Endothelial cell of umbilical vein (primary cell): Measurements from ENCODE around the gene DLL4. TPM values are rescaled to one million over a fixed set of nuclear protein-coding genes. Genes with fewer than 3 reads are reported as not detected.

Source experiments
- BruUV-seq: library from RNA; stranded (reverse); fragments of 400-500 nt; replicated peaks from 2 replicates; lab custom pipeline; 2021; lab: Mats Ljungman, UMichigan
- CTCF ChIA-PET: fragments of 300-600, 350-600 bp; sonication (Branson Sonifier 250); formaldehyde crosslinking; loops from one replicate; lab custom pipeline; 2021; ENCODE audit warnings: antibody characterized with exemption, inconsistent platforms; lab: Charles Lee
- POLR2A ChIA-PET: fragments of 300-600, 350-600 bp; sonication (Branson Sonifier 250); formaldehyde crosslinking; loops from one replicate; lab custom pipeline; 2021; ENCODE audit warnings: antibody characterized with exemption, inconsistent platforms; lab: Charles Lee
- DNase-seq: peaks from one replicate; pipeline ENCODE4 v3.0.0-alpha.2; 2011; ENCODE audit warnings: low read depth, low spot score
- FAIRE-seq: peaks from 2 replicates; lab custom pipeline; 2011; peaks lifted over from hg19 to GRCh38; lab: Jason Lieb, UNC
- H2AFZ ChIP-seq: 2 replicates; pipeline ENCODE4 v1.6.0; 2012; ENCODE audit warnings: low read depth, low read length, control low read depth, inconsistent platforms
- H3K27ac ChIP-seq: 2 replicates; pipeline ENCODE4 v1.5.1; 2011; ENCODE audit warnings: low read depth, mild to moderate bottlenecking, control low read depth, low read length, moderate library complexity; ENCODE audit not compliant: insufficient read depth
- H3K27me3 ChIP-seq, 2 experiments: 2 replicates each; pipeline versions ENCODE4 v1.6.0 to v1.6.1; 2011; ENCODE audit warnings: low read length in 2 of 2, mixed read lengths in 1 of 2; ENCODE audit not compliant: control insufficient read depth in 2 of 2, insufficient read depth in 2 of 2
- H3K36me3 ChIP-seq, 2 experiments: 2 replicates in 1 of 2; 3 replicates in 1 of 2; pipeline ENCODE4 v1.5.1; 2011; ENCODE audit warnings: low read length in 2 of 2, mild to moderate bottlenecking in 1 of 2, moderate library complexity in 1 of 2; ENCODE audit not compliant: control insufficient read depth in 2 of 2, insufficient read depth in 2 of 2; ENCODE audit errors: extremely low read depth in 1 of 2
- H3K4me1 ChIP-seq: 3 replicates; pipeline ENCODE4 v1.5.1; 2011; ENCODE audit warnings: mild to moderate bottlenecking, low read length; ENCODE audit not compliant: control insufficient read depth, insufficient read depth; ENCODE audit errors: extremely low read depth
- H3K4me2 ChIP-seq: 2 replicates; pipeline ENCODE4 v1.6.1; 2011; ENCODE audit warnings: low read length, control low read depth, mixed read lengths; ENCODE audit not compliant: insufficient read depth
- H3K4me3 ChIP-seq, 3 experiments: fragments of 200-600 bp in 1 of 3; sonication (generic), shearing (Covaris generic) in 1 of 3; replicated peaks in 1 of 3; 2 replicates each; pipeline ENCODE4 v1.5.1; 2011 to 2016; ENCODE audit warnings: control low read depth in 3 of 3, low read length in 3 of 3, mild to moderate bottlenecking in 2 of 3, inconsistent platforms in 1 of 3, low read depth in 1 of 3, moderate library complexity in 1 of 3; ENCODE audit not compliant: insufficient read depth in 1 of 3
- H3K79me2 ChIP-seq: 2 replicates; pipeline ENCODE4 v1.6.0; 2012; ENCODE audit warnings: low read length, inconsistent platforms; ENCODE audit not compliant: control insufficient read depth, insufficient read depth
- H3K9ac ChIP-seq: replicated peaks from 2 replicates; pipeline ENCODE3; 2011; ENCODE audit warnings: low read length, control low read depth; ENCODE audit not compliant: insufficient read depth; ENCODE audit errors: extremely low read depth
- H3K9me1 ChIP-seq: replicated peaks from 3 replicates; pipeline ENCODE4 v1.6.0; 2011; ENCODE audit warnings: mild to moderate bottlenecking, low read length; ENCODE audit not compliant: control insufficient read depth, insufficient read depth; ENCODE audit errors: extremely low read depth
- H3K9me3 ChIP-seq: replicated peaks from 2 replicates; pipeline ENCODE4 v1.5.1; 2012; ENCODE audit warnings: low read length, inconsistent platforms; ENCODE audit not compliant: control insufficient read depth, insufficient read depth
- H4K20me1 ChIP-seq: replicated peaks from 2 replicates; pipeline ENCODE3; 2011; ENCODE audit warnings: mild to moderate bottlenecking, low read length; ENCODE audit not compliant: control insufficient read depth, insufficient read depth; ENCODE audit errors: extremely low read depth
- CTCF ChIP-seq, 2 donors: IDR thresholded peaks; 1 replicate in 1 of 2; 2 replicates in 1 of 2; pipeline ENCODE4 v1.5.1; 2011; ENCODE audit warnings: low read length in 2 of 2, mild to moderate bottlenecking in 2 of 2, moderate library complexity in 2 of 2, control low read depth in 1 of 2, inconsistent platforms in 1 of 2, low read depth in 1 of 2; ENCODE audit not compliant: insufficient read depth in 1 of 2; ENCODE audit errors: extremely low read depth in 1 of 2
- EZH2 ChIP-seq: IDR thresholded peaks from 2 replicates; pipeline ENCODE4 v1.6.1; 2012; ENCODE audit warnings: borderline replicate concordance, low read depth, mild to moderate bottlenecking, moderate library complexity, low read length, inconsistent platforms; ENCODE audit not compliant: severe bottlenecking
- FOS ChIP-seq: IDR thresholded peaks from 2 replicates; pipeline ENCODE4 v1.6.1; 2011; ENCODE audit warnings: mild to moderate bottlenecking, low read length, moderate library complexity, borderline replicate concordance; ENCODE audit not compliant: insufficient read depth
- GATA2 ChIP-seq: IDR thresholded peaks from 2 replicates; pipeline ENCODE4 v1.7.0; 2011; ENCODE audit warnings: low read depth, mild to moderate bottlenecking, moderate library complexity, mixed read lengths, low read length; ENCODE audit not compliant: insufficient read length, insufficient read depth
- JUN ChIP-seq: IDR thresholded peaks from 2 replicates; pipeline ENCODE4 v1.6.1; 2011; ENCODE audit warnings: borderline replicate concordance, low read depth; ENCODE audit not compliant: insufficient read length, insufficient read depth
- MYC ChIP-seq: IDR thresholded peaks from one replicate; pipeline ENCODE4 v1.6.1; 2011; ENCODE audit warnings: mild to moderate bottlenecking, low read depth, low read length
- POLR2A ChIP-seq: IDR thresholded peaks from 2 replicates; pipeline ENCODE4 v1.6.1; 2012; ENCODE audit warnings: low read depth, mild to moderate bottlenecking, control low read depth, low read length
- POLR2AphosphoS5 ChIP-seq: IDR thresholded peaks from 2 replicates; pipeline ENCODE4 v1.6.1; 2012; ENCODE audit warnings: low read depth, mild to moderate bottlenecking, control low read depth, low read length, moderate library complexity; ENCODE audit not compliant: insufficient read depth
- dilution Hi-C: fragments of 300-500 bp; cut with MboI; formaldehyde crosslinking; loops from one replicate; pipeline ENCODE4 v1.15.0; 2019; ENCODE audit warnings: low sequenced_read_pairs; ENCODE audit not compliant: extremely low pct_ligation_motif_present
- intact Hi-C: fragments of 100-400 bp; cut with micrococcal nuclease; formaldehyde crosslinking; loops from one replicate; pipeline ENCODE4 v1.10.0; 2022
- polyA plus RNA-seq, 4 experiments: library from polyadenylated mRNA; depleted of rRNA in 3 of 4; stranded (reverse) in 3 of 4; unstranded in 1 of 4; fragments of >200 nt; gene quantifications; 2 replicates each; pipeline versions ENCODE4 v1.2.1 to v1.2.3, GENCODE V29; 2011 to 2012; ENCODE audit warnings: missing spikeins in 1 of 4
- total RNA-seq: library from RNA; stranded (reverse); gene quantifications from 2 replicates; pipeline ENCODE4 v1.2.3, GENCODE V29; 2021
- TF ChIP-seq, protein P1 (sequence below): IDR thresholded peaks from 2 replicates; pipeline ENCODE4 v1.6.1; 2011; ENCODE audit not compliant: insufficient read depth, insufficient read length

DLL4 gene
- total and polyA plus RNA-seq, 2 donors (not counting 3 experiments of a cell fraction or from before 2014, with no cell fraction given) = 55.2 to 57.8 TPM

GRCh38 chr15:40893019-40893670 is 36.0 kb upstream of the DLL4 start:
- no TSS peak for BruUV-seq
- no peak overlapping the region for H3K4me3 ChIP-seq

More at GRCh38 chr15:40893019-40893670, 36.0 kb upstream of the DLL4 start:
- TF ChIP-seq FOS (no peak), MYC (no peak), POLR2A (no peak), POLR2AphosphoS5 (no peak), EZH2 (no peak), JUN (no peak), CTCF (IDR thresholded peaks at IDR 0.05; ENCODE audit: extremely low read depth in 1 of 2, insufficient read depth in 1 of 2, low read depth in 1 of 2, low read length in 2 of 2) (no peak), GATA2 (no peak)
- TF ChIP-seq, protein P1, sequence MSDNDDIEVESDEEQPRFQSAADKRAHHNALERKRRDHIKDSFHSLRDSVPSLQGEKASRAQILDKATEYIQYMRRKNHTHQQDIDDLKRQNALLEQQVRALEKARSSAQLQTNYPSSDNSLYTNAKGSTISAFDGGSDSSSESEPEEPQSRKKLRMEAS = no peak
- H3K9me1 ChIP-seq = no peaks in the 10 kb centered on the region
- H3K4me2 ChIP-seq = no peak overlapping the region
- peaks cover 18% of the 10 kb centered on the region for H3K79me2 ChIP-seq
- H3K27ac ChIP-seq = no peak overlapping the region
- no peak overlapping the region for H3K9ac ChIP-seq
- H4K20me1 ChIP-seq = no peaks in the 10 kb centered on the region
- intact Hi-C loops (loop anchor here (5.0 to 10.0 kb wide), 3 partner anchors 106 to 328 kb away; partner anchors contain the start of genes CCDC32 and RPUSD2), dilution Hi-C loops (no loop called here)
- POLR2A ChIA-PET = interaction anchor here (1.4 kb wide), 1 partner anchor 164 kb away, joined by 9 read pairs; no protein-coding TSS in a partner anchor
- H3K36me3 ChIP-seq = peaks cover 0 to 2% of the 10 kb centered on the region in 2 experiments
- no peaks in the 10 kb centered on the region for H3K9me3 ChIP-seq
- peak overlapping the region; percentile 96 for H2AFZ ChIP-seq
- no peak for FAIRE-seq
- H3K4me1 ChIP-seq = peaks cover 14% of the 10 kb centered on the region
- DNase-seq = no peak
- CTCF ChIA-PET = interaction anchor here (0.8 to 3.7 kb wide), 29 partner anchors 8 to 373 kb away, joined by 3 to 251 read pairs (median 10); partner anchors contain the start of genes CHAC1, DNAJC17, RHOV and RPUSD2
- H3K27me3 ChIP-seq = no peaks in the 10 kb centered on the region
